ENCODE measurements around the gene DDX42. TPM values are rescaled to one million over a fixed set of nuclear protein-coding genes. Genes with fewer than 3 reads are reported as not detected.
A peak's percentile ranks its signal among the peaks of the same experiment; 100 is the strongest.
"Not testable (repeated sequence)": the region's sequence is repeated elsewhere in the genome, so short reads cannot be mapped to it uniquely, and the experiment has no call there.

DDX42 gene
- total RNA-seq, 1 donor from 2014 or later, result 45.9 TPM

DNA sequence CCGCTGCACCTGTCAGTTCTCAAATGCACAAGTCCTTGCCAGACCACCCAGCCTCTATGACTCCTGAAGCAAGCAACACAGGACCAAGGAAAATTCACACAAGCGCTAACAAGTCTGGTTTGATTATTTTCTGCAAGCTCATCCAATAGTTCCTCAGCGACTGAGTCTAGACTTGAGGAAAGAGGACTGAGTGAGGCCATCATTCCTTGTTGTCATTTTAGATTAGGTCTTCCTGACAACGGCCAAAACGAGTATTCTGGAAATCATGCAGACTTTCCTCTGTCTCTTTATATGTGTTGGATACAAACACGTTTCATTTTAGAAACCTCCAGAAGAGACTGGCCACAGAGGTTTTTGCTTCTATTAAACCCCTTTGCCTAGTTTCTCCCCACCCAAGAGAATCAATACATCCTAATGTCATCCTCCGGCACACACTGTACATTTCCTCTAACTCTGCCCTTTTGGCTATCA is 1.1 kb upstream of the DDX42 start:
- ATAC-seq (no peak), DNase-seq (ENCODE audit: missing footprints) (no peak)
- intact Hi-C loops (cut with DNase I), result loop anchor here (1.0 to 5.0 kb wide), 2 partner anchors 32 to 734 kb away; partner anchors contain the start of genes CEP95, DDX5 and STRADA

DNA sequence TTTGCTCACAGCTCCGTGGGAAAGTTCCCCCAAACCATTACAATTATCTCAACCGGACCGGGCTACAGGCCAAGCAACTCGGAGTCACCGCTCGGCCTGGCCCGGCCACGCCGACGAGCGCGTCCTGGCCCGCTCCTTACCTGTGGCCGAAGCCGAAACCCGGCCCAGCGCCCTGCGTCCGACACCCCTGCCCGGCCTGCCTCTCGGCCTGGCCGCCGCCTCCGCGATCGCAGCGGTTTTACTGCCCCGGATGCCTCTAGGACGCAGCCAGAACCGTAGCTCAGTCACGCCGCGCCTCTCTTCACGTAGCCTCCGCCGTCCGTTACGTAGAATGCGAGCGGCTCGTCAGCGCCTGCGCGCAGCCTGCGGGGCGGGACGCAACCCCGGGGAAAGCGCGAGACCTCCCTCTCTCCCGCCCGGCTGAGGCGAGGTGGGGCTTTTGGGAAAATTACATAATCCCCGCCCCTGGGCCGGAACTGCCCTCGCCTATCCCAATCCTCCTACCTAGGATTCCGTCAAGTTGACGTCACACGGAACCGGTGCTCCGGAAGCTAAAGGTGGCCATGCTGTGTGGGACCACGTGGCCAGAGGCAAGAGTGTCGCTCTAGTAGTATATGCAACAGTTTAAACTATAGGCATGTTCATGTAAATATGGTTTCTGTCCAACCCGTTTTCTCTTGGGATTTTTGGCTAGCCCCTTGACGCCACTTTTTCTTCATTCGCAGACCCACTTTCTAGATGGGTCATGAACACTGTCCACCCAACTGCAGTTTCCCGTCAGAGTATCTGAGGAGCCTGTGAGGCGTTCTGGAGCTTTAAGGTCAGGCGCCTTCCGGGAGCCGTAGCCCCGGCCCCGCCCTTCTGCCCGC is 464 bp upstream of the DDX42 start, which contains the start of gene CCDC47:
Gene CCDC47 (minus strand): TSS at position 326 of the 869 bp plus-strand sequence. CDS start 7,422 bp downstream, outside the sequence.
- DNase-seq (ENCODE audit: missing footprints), result peak; percentile 98
- peak; percentile 97 for ATAC-seq
- intact Hi-C loops (cut with DNase I), result loop anchor here (1.0 to 5.0 kb wide), 3 partner anchors 32 to 734 kb away; partner anchors contain the start of genes CEP95, DDX5, FTSJ3 and PSMC5

GRCh38 chr17:63774969-63775265 is 947 bp downstream of the DDX42 start:
- intact Hi-C loops (cut with DNase I), result loop anchor here (1.0 to 5.0 kb wide), 2 partner anchors 52 to 732 kb away; partner anchors contain the start of genes CEP95, DDX5, FTSJ3 and PSMC5
- ATAC-seq (no peak), DNase-seq (ENCODE audit: missing footprints) (no peak)

DNA sequence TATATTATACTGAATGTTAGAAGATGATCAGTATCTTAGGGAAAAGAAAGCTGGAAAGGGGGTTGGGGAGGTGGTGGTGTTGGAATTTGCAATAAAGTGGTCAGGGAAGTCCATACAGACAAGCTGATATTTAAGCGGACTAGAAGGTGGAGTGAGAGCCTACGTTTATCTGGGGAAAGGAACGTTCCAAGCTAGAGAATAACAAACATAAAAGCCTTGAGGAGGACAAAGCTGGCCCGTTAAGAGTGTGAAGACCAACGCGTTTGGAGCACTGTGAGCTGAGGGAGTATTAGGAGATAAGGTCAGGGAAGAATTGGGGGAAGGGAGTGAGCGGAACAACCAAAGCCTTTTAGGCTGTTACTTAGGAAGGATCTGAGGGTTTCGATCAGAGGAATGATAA is 1.4 kb downstream of the DDX42 start:
- DNase-seq (ENCODE audit: missing footprints) (no peak), ATAC-seq (no peak)
- intact Hi-C loops (cut with DNase I), result no loop called here

- DNase-seq (ENCODE audit: missing footprints), result no peak
- intact Hi-C loops (cut with DNase I), result no loop called here
- no peak for ATAC-seq
These were observed 6.5 kb downstream of the DDX42 start for GRCh38 chr17:63780507-63780906.

- no peak for ATAC-seq
- intact Hi-C loops (cut with DNase I), result no loop called here
These were observed 7.0 kb downstream of the DDX42 start for GRCh38 chr17:63780928-63781327.

GRCh38 chr17:63783522-63783921 is 9.6 kb downstream of the DDX42 start:
- no peak for ATAC-seq
- intact Hi-C loops (cut with DNase I), result no loop called here
- no peak for DNase-seq (ENCODE audit: missing footprints)

More at GRCh38 chr17:63780928-63781327, 7.0 kb downstream of the DDX42 start:
- no peak for DNase-seq (ENCODE audit: missing footprints)

GRCh38 chr17:63785556-63785955 is 11.6 kb downstream of the DDX42 start:
- ATAC-seq (no peak), DNase-seq (ENCODE audit: missing footprints) (no peak)
- intact Hi-C loops (cut with DNase I), result no loop called here

- intact Hi-C loops (cut with DNase I), result no loop called here
- DNase-seq (ENCODE audit: missing footprints) (no peak), ATAC-seq (no peak)
These were observed 12.1 kb downstream of the DDX42 start for GRCh38 chr17:63786117-63786516.

GRCh38 chr17:63786971-63787711 is 13.2 kb downstream of the DDX42 start:
- no peak for DNase-seq (ENCODE audit: missing footprints)
- intact Hi-C loops (cut with DNase I), result no loop called here
- ATAC-seq, result no peak

DNA sequence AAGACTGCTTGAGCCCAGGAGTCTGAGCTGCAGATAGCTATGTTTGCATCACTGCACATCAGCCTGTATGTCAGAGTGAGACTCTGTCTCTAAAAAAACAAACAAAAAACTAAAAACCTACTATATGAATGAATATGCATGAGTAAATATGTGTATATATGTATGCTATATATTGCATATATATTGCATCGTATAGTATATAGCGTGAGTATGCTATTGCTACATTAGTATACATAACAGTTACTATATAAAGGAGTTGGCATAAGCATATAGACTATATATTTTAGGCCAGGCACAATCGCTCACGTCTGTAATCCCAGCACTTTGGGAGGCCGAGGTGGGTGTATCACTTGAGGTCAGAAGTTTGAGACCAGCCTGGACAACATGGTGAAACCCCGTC is 16.1 kb downstream of the DDX42 start:
- ATAC-seq (no peak), DNase-seq (ENCODE audit: missing footprints) (no peak)
- intact Hi-C loops (cut with DNase I), result no loop called here

DNA sequence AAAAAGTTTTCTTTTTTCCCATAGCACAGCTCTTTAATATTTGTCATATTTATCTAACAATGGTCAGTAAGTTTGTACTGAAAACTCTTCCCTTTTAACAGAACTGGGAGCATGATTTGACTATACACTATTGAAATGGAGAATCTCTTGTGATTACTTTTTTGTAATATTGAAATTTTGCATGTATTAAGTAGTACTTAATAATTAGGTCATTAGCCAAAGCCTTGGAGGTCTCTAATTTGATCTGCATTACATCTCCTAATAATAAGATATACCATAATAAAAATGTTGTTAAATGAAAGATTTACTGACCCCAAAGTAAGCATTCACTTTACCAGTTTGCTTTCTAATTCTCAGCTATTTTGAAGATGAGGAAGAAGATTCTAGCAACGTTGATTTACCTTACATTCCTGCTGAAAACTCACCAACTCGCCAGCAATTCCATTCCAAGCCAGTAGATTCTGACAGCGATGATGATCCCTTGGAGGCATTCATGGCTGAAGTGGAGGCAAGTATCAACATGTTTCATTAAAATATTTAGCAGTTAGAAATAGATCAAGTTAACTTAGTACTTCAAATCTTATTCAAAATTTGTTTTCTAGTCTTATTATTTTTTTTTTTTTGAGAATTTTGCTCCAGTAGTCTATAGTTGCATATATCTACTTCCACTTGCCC is 18.2 kb downstream of the DDX42 start:
- ATAC-seq, result no peak
- intact Hi-C loops (cut with DNase I), result no loop called here
- DNase-seq (ENCODE audit: missing footprints), result no peak

GRCh38 chr17:63796375-63796774 is 22.4 kb downstream of the DDX42 start:
- ATAC-seq; intact Hi-C loops (cut with DNase I); DNase-seq (ENCODE audit: missing footprints): not testable (repeated sequence)

DNA sequence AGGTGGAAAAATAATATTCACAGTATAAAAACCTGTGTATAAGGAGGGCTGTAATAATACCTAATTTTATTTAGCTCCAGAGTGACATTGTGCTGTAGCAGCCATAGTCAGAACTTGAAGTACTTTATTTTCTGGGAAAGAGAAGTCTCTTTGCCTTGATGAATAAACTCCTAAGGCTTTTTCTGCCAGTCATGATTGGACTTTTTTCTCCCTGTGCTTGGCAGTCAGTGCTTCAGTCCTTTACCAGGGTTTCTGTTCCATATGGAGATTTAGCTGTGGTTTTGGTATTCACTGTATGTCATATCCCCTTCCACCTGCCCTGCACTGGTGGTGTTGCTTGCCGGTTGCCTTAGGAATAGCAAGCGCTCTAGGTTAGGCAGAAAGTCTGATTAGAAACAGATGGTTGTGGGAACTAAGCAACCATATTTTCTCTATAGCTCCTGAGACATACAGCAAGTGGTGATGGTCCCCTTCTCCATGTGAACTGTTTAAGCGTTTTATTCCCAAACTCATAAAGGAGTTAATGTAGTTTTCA is 24.7 kb downstream of the DDX42 start:
- ATAC-seq (no peak), DNase-seq (ENCODE audit: missing footprints) (no peak)
- intact Hi-C loops (cut with DNase I), result no loop called here

- DNase-seq (ENCODE audit: missing footprints), result no peak
- intact Hi-C loops (cut with DNase I), result no loop called here
- no peak for ATAC-seq
These were observed 26.8 kb downstream of the DDX42 start for GRCh38 chr17:63800783-63801182.

GRCh38 chr17:63804328-63804727 is 30.4 kb downstream of the DDX42 start:
- no peak for DNase-seq (ENCODE audit: missing footprints)
- no peak for ATAC-seq
- intact Hi-C loops (cut with DNase I), result no loop called here

DNA sequence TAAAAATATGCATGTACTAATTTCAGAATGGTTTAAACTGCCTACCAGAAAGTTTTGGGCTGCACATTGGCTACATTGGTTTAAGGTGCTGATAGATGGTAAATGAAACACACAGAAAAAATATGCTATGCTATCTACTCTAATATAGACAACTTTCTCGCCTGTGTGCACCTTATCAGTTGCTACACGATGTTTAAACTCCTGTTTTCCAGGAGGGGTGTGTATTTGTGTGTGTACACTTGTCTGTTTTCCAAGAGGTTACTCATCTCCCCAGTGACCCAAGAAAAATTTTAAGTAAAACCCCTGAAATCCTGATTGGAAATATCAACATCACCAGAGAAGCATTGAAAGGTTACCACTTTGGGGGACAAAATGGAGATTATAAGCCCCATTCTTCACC is 31.6 kb downstream of the DDX42 start:
- DNase-seq (ENCODE audit: missing footprints) (no peak), ATAC-seq (no peak)
- intact Hi-C loops (cut with DNase I), result no loop called here

GRCh38 chr17:63809970-63810369 is 36.0 kb downstream of the DDX42 start:
- ATAC-seq (no peak), DNase-seq (ENCODE audit: missing footprints) (no peak)
- intact Hi-C loops (cut with DNase I), result no loop called here

GRCh38 chr17:63816123-63816522 is 42.2 kb downstream of the DDX42 start:
- ATAC-seq, result no peak
- intact Hi-C loops (cut with DNase I), result no loop called here
- no peak for DNase-seq (ENCODE audit: missing footprints)
